Measurements from ENCODE around the gene SRM.

- TF ChIP-seq ZBTB33 (IDR thresholded peaks at IDR 0.05; ENCODE audit: extremely low read depth, insufficient replicate concordance, low read length) (no peak), RAD21 (IDR thresholded peaks at IDR 0.05; ENCODE audit: low read depth) (no peak), CTCF (IDR thresholded peaks at IDR 0.05 in 2 of 3, conservative IDR thresholded peaks at IDR 0.05 in 1 of 3; ENCODE audit: borderline replicate concordance in 1 of 3, insufficient read depth in 1 of 3, low read depth in 2 of 3, low read length in 2 of 3) (no peak), POLR2AphosphoS5 (IDR thresholded peaks at IDR 0.05; ENCODE audit: low read depth, low read length) (no peak), MAX (IDR thresholded peaks at IDR 0.05) (peak; percentile 49), POLR2A (IDR thresholded peaks at IDR 0.05; ENCODE audit: borderline replicate concordance, extremely low read depth, insufficient read depth, insufficient read length) (no peak), JUND (IDR thresholded peaks at IDR 0.05) (no peak), EZH2 (IDR thresholded peaks at IDR 0.05) (no peak), ATF3 (IDR thresholded peaks at IDR 0.05) (no peak), ZNF274 (IDR thresholded peaks at IDR 0.05; ENCODE audit: low read depth, low read length) (no peak), TCF7L2 (IDR thresholded peaks at IDR 0.05; ENCODE audit: borderline replicate concordance, extremely low read depth, insufficient read depth, insufficient read length) (no peak)
Measured at GRCh38 chr1:11059155-11059967, 457 bp downstream of the SRM start.

Data from HCT116 (cell line).